HG03159 (cell line): ENCODE measurements around the gene NMD3.

ENCODE experiments used
- ATAC-seq: cut with Tn5 transposase; IDR thresholded peaks from one replicate; pipeline ENCODE4 v1.9.1; 2021; ENCODE audit warnings: mild to moderate bottlenecking, moderate library complexity; ENCODE audit not compliant: unreplicated experiment

The NMD3 gene

DNA sequence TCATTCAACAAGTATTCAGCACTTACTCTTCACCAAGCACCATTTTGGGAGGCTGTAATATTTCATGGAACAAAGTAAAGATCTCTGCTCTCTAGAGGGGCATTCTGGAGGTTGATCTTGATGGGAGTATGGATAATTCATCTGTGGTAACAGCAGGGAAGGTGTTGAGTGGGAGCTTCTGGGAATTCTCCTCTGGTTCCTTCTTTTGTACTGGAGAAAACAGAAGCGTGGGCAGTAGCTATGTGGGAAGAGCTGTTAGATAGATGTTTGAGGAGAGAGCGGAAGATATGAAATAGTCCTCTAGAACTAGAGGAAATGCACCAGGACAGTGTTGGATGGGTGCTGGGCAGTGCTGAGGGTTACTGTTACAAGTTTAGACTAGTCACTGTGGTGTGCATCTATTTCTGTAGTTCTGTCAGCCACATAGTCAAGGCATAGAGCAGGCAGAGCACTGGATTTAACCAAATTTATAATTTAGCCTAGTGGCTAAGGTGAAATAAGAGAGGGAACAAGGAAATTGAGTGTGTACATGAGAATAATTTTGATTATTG, 9.6 kb downstream of the NMD3 start:
- no peak for ATAC-seq

DNA sequence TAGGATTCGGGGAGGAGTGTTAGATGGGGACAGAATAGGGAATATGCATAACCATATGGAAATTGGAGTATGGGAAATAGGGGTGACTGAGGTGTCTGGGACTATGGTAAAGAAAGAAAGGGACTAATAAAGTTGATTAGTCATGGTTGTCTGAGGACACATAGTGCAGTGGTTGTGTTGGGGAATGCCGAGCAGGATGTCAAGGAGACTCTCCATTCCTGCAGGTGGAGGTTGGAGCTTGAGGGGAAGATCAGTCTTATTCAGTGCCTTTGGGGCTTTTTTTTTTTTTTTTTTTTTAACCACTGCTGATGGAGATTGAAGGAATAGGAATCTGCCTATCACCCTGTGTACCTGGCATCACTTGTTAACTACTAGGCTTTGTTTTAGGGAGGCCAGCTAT, 10.8 kb downstream of the NMD3 start:
- no peak for ATAC-seq

DNA sequence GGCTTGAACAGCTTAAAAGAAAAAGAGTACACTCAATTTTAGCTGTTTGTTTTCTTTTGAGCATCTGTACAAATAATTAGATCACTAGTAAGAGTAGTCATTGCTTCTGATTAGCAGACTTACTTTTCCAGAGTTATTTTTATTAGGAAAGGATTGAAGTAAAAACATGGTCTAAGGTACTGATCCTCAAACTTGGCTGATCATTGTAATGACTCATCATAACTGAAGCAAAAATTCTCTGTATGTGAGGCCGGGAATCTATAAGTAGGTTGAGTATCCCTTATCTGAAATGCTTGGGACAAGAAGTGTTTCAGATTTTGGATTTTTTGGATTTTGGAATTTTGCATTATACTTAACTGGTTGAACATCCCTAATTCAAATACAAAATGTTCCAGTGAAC, 12.4 kb downstream of the NMD3 start:
- ATAC-seq, result no peak

DNA sequence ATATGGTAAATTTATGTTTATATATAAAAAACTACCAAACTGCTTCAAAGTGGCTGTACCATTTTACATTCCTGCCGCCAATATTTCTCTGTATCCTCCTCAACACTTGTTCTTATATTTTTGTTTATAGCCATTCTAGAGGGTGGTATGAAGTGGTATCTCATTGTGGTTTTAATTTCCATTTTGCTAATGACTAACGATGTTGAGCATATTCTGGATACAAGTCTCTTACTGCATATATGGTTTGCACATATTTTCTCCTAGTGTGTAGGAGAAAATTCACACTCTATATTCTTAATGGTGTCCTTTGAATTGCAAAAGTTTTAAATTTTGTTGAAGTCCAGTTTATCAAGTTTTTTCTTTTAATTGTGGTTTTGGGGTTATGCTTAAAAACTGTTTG, 15.1 kb downstream of the NMD3 start:
- ATAC-seq, result no peak

DNA sequence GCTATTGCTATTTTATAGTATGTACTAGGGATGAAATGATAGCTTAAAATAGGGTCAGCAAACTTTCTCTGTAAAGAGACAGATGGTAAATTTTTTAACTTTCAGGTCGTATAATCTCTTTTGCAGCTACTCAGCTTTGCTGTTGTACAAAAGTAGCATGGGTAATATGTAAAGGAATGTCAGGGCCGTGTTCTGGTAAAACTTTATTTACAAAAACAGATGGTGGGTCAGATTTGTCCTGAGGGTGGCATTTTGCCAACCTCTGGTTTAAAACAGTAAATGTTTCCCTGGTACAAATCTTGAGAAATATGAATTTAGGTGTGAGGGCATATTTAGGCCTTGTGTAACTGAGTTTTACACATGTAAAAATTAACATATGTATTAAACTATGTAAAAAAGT, 18.6 kb downstream of the NMD3 start:
- no peak for ATAC-seq

DNA sequence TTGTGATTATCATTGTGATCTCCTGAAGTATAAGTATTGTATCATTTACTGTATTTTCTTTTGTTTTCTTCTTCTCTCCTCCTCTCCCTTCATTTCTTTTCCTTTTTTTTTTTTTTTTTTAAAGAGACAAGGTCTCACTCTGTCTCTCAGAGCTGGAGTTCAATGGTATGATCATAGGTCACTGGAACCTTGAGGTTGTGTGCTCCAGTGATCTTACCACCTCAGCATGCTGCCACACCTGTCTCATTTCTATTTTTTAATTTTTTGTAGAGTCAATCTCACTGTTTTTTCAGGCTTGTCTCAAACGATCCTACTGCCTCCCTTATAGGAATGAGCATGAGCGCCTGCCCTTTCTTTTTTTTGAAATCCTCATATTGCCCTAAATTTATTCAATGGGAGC, 23.4 kb downstream of the NMD3 start:
- ATAC-seq, result no peak

DNA sequence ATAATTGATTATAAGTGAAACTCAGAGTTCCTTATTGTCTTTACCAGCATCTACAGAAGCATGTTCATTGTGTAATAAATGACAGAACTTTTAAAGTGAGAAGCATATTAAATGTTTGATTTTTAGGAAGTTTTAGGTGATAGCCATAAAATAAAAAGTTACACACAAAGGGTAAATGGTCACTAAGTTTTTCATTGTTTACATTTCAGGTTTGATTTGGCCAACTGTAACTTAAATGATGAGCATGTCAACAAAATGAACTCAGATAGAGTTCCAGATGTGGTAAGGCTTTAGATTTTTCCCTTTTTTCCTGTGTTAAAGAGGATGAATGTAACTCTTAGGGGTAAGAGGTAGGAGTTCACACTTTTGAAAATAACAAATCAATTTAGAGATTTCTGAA, 25.9 kb downstream of the NMD3 start:
- ATAC-seq, result no peak

DNA sequence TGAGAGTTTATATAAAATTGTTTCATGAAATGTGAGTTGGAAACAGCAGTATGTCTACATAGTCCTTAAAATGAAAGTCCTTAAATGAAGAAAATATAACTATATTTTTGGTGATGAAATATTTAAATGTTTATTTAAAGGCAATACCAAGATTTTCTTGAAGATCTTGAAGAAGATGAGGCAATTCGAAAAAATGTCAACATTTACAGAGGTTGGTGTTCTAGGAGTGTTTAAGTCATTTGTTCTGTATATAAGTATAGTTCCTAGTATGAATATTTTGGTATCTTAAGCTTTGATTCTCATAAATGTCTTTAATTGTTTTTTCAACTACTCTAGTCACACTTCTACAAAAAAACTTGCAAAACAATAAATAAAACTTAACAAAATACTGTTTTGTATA, 29.0 kb downstream of the NMD3 start:
- no peak for ATAC-seq

DNA sequence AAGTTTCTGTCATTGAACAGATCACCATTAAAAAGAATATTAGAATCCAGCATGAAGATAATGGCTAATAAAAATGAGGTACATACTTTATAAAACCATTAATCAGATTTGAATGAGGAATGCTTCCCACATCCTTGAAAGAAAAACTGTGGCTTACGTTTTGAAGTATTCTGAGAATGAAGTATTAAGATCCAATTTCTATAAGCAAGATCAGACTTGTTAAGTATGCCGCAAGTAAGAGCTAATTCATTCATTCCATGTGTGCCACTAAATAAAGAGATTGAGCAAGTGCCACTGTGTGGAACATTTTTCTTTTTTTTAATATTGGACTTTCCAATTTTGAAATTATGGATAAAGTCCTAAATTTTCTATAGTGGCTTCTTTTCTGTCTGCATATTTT, 30.6 kb downstream of the NMD3 start:
- no peak for ATAC-seq

DNA sequence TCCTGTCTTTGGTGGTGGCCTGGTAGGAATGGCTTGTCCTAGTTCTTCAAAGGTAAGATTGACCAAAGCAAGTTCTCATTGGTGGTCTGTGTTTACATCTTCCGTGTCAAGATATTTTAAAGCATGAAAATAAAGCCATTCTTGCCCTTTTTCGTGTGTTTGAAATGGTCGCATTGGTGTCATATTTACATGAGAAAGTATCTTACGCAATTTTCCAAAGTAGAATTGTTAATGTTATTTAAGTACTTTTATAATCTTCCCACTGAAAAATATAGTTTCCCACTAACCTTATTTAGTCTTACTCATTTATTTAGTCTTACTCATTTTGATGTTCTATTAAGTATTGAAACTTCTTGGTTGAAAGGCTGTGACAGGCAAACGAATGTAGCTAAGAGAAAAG, 31.0 kb downstream of the NMD3 start:
- ATAC-seq, result no peak

DNA sequence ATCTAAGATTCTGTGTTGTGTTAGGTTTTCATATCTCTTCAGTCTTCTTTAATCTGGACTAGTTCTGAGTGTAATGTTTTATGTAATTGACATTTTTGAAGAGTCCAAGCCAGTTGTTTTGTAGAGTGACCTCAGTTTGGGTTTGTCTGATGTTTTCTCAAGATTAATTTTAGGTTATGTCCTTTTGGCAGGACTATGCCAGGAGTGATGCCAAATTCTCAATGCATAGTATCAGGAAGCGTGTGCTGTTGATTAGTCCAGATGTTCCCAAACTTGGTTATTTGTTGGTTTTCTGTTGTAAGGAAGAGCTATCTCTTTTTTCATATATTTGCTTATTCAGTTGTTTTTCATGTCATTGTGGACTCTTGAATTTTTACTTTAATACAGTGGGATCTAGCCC, 32.6 kb downstream of the NMD3 start:
- ATAC-seq, result no peak

DNA sequence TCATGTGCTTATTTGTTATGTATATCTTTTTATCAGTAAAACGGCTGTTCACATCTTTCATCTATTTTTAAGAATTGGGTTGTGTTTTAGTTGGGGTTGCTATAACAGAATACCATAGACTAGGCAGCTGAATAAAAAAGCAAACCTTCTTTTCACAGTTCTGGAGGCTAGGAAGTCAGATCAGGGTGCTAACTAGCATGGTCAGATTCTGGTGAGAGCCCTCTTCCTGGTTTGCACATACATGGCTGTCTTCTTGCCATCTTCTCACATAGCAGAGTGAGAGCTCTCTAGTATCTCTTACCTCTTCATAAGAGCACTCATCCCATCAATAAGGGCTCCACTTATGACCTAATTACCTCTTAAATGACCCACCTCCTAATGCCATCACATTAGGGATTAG, 33.8 kb downstream of the NMD3 start:
- no peak for ATAC-seq

DNA sequence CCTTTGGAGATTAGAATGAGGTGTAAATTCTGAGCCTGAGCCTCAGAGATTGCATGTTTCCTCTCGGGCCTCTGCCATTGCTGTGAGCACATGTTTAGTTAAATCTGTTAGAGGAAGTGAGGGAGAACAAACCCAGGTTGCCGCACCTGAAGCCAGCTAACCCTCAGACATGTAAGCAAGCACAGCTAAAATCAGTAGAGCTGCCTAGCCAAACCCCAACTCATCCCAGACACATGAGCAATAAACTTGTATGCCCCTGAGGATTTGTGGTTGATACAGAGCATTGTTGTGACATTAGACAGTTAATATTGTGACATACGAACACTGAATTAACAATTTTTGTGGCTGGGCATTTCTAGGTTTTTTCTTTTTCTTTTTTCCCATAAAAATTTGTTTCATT, 41.9 kb downstream of the NMD3 start:
- no peak for ATAC-seq

DNA sequence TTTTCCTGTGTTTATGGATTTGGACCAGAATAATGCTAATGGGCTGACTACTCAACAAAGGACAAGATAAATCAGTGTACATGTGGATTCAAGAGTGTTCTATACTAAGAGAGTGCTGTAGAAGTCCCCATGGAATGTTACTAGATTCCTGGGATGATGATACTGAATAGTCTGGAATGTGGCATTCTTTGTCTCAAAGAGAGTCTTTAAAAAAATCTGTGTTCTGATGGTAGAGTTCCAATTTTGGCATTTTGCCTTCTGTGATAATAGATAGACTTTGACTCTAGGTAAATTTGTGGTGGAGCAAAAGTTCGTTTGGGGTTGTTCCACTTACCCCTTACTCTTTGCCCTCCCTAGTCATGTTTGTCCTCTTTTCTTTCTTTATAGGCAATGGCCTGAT, 43.7 kb downstream of the NMD3 start:
- ATAC-seq, result no peak

DNA sequence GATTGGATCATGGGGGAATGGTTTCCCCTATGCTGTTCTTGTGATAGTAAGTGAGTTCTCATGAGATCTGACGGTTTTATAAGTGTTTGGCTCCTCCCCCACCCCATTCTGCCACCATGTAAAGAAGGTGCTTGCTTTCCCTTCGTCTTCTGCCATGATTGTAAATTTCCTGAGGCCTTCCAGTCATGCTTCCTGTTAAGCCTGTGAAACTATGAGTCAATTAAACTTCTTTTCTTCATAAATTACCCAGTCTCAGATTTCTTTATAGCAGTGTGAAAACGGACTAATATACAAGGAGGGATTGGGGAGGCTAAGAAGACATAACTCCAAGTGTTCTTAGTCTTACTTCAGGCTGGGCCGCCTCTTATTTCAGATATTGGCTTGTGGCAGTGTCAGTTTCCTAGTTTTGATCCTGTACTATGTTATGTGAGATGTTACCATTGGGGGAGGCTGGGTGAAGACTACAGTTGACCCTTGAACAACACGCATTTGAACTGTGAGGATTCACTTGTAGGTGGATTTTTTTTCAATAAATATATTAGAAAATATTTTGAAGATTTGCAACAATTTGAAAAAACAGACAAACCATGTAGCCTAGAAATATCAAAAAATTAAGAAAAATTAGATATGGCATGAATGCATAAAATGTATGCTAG, 44.9 kb downstream of the NMD3 start:
- no peak for ATAC-seq

DNA sequence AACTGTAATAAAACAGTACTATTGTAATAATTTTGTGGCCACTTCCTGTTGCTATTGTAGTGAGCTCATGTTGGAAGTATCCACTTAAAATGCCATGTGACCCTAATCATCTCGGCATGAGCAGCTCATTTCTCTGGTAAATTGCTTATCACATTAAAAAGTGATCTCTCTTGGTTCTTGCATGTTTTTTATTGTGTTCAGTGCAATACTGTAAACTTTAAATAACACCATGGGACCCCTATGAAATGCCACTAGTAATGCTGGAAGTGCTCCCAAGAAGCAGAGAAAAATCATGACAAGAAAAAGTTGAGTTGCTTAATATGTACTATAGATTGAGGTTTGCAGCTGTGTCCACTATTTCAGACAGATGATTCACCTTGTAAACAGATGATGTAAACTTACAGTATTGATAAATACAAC, 45.6 kb downstream of the NMD3 start:
- no peak for ATAC-seq

DNA sequence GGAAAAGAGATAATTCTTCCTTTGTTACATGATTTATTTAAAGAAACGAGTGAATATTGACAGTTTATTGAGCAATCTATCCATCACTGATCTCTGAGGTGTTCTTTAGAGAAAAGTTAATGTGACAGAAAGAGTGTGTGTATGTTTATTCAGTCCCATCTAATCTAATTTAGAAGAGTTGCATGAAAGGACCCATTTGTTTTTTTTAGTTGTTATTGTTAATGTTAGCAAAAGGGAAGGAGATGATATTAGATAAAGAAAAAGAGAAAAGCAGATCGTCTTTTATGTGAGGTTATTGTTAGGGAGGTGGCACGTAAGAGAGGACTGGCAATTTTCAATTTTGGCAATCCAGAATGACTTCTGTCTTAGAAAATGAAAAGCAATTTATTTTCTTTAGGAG, 46.5 kb downstream of the NMD3 start:
- ATAC-seq, result no peak

DNA sequence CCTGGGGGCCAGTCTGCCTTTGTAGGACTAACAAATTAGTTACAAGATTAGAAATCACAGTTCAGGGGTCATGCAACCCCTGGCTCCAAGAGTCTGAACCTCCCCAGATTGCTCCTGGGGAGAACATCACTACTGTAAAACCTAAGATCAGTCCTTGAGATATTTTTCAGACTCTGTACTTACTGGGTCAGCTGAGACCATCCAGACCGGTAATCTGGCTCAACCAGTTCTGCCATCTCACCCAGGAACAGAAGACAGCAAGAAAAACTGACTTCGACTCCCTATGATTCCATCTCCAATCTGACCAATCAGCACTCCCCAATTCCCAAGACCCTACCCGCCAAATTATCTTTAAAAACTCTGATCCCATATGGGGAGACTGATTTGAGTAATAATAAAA, 47.5 kb downstream of the NMD3 start:
- ATAC-seq, result no peak

DNA sequence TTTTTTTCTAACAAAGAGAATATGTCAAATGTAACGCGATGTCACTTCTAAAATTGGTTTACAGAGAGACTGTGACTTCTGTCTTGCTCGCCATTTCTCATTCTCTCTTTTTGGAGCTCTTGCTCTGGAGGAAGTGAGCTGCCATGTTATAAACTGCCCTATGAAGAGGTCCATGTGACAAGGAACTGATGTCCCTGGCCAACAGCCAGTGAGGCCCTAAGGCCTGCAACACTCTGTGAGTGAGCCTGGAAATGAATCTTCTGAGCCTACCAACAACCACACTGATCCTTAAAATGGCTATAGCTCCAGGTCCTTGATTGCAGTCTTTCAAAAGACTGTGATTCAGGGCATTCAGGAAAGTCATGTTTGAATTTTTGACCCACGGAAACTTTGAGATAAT, 49.9 kb downstream of the NMD3 start:
- no peak for ATAC-seq

DNA sequence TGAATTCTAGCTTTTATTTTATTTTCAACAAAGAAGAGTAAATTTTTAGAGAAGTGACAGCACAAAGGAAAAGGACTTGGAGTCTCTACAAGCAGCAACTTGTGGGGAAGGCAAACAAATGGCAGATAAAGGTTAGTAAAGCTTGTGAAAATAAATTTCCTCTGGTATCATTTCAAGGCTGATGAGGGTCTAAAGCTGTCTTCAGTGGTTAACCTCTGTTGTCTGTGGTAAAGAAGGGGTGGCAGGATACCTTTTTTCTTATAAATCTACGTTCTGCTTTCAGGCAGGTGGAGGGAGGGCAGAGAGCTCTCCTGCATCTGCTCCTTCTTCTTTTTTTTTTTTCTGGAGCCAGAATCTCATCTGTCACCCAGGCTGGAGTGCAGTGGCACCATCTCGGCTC, 50.5 kb downstream of the NMD3 start:
- ATAC-seq, result no peak

DNA sequence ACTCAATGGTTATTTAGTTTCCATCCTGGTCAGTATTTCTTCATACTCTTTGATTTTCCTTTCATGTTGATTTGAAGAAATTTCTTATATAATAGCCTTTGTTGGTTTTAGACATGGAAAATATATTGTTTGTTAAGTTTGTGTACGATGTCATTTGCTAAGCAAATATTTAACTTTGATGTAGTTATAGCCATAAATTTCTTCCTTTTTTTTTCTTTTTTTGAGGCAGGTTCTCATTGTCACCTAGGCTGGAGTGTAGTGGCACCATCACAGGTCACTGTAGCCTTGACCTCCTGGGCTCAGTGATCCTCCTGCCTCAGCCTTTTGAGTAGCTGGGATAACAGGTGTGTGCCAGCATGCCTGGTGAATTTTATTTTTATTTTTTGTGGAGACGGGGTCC, 51.4 kb downstream of the NMD3 start:
- ATAC-seq, result no peak

DNA sequence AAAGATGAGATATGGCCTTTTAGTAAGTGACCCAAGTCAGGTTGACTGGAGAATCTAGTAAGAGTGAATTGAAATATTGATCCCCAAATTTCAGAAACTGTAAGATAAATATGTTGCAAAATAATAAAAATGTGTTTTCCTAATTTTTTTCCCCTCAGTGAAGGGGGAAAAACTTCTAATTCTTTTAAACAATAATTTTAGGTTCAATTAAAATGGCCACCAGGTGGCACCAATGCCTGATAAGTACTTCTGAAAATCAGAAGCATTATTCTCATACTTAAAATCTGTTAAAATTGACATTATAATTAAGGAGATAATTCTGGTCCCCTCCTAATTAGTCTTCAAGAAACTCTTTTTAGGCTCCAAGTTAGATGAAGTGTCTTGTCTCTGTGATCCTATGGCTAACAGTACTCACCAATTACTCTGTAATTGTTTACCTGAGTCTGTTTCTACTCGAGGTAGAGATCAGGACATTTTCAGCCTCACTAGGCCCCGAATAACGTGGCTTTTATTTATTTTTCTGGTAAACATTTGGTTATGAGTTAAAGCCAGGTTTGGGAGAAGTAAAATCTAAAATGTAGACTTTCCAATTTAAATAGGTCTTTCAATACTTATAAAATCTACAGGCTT, 52.6 kb downstream of the NMD3 start:
- ATAC-seq, result no peak
